ENCODE results near the gene GLT6D1.

Gene GLT6D1

DNA sequence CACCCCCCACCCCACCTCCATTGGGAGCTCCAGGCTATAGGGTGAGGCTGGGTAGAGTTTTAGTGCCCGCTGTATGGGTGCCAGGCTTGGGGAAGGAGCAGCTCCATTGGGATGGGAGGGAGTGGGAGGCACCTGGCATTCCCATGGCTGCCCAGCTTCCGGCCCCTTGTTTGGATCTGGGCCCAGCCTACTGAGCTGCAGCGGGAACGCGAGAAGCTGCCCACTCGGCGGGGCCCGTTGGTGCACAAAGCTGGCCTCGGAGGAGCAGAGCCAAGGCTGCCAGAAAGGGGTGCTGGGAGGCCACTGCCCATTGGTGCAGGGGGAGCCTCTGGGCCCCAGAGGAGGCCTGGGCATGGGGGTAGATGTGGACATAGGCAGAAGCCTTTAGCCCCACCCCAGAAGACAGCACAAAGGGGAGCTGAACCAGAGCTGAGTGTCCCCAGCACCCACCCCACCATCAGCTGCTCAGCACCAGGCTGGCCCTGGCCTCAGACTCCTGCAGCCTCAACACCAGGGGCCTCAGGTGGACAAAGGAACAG is 28.2 kb upstream of the GLT6D1 start:
- no peaks in the 10 kb centered on the region for H3K36me3 ChIP-seq (ENCODE audit: control insufficient read depth, insufficient read depth, low read length)
- no peaks in the 10 kb centered on the region for H3K27me3 ChIP-seq (replicated peaks; ENCODE audit: control insufficient read depth, insufficient read depth, low read length)
- no peak for DNase-seq (ENCODE audit: extremely low read depth, insufficient read length)
- H3K4me3 ChIP-seq (replicated peaks; ENCODE audit: low read depth, low read length) = no peak overlapping the region
- TF ChIP-seq, protein P1, sequence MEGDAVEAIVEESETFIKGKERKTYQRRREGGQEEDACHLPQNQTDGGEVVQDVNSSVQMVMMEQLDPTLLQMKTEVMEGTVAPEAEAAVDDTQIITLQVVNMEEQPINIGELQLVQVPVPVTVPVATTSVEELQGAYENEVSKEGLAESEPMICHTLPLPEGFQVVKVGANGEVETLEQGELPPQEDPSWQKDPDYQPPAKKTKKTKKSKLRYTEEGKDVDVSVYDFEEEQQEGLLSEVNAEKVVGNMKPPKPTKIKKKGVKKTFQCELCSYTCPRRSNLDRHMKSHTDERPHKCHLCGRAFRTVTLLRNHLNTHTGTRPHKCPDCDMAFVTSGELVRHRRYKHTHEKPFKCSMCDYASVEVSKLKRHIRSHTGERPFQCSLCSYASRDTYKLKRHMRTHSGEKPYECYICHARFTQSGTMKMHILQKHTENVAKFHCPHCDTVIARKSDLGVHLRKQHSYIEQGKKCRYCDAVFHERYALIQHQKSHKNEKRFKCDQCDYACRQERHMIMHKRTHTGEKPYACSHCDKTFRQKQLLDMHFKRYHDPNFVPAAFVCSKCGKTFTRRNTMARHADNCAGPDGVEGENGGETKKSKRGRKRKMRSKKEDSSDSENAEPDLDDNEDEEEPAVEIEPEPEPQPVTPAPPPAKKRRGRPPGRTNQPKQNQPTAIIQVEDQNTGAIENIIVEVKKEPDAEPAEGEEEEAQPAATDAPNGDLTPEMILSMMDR (IDR thresholded peaks at IDR 0.05; ENCODE audit: insufficient read depth, low read length, poor library complexity, severe bottlenecking) = no peak

DNA sequence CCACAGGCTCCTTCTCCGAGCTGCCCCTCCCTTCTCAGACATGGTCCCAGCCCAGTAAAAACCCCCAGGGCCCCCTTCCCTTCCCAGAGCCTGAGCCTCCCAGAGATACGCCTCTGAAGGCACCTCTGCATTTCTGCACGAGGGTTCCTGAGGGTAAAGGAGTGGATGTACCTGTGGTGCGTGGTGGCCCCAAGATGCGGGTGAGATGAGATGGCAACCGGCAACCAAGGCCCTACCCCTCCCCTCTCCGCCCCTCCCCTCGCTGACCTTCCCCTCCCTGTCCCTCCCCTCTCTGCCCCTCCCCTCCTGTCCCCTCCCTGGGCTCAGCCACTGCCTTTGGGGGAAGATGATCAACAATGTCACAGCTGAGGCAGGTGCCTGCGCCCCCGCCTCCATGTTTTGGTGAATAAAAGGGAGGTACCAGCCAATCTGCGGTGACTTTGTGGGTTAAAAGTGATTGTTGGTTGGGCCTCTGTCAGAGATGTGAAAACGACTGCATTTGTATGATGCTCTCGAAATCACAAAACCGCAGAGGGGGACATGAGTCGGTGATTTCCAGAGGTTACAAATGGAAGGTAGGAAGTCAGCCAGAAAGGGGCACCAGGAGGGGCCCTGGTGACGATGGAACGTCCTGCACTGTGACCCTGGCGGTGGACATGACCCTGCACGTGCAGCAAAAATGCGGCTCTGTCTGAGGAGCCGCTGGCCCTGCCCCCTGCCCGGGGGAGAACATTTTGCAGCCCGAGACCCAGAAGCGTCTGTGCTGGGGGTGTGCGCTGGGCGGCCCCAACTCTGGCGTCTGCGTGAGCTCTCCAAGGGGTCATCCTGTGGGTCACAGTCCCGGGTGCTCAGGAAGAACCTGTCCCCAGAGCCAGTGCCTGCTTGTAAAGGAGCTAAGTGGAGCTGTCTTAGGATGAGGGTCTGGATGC is 27.5 kb upstream of the GLT6D1 start:
- Histone ChIP-seq H3K36me3 (ENCODE audit: control insufficient read depth, insufficient read depth, low read length) (no peaks in the 10 kb centered on the region), H3K27me3 (replicated peaks; ENCODE audit: control insufficient read depth, insufficient read depth, low read length) (no peaks in the 10 kb centered on the region), H3K4me3 (replicated peaks; ENCODE audit: low read depth, low read length) (no peak overlapping the region)
- DNase-seq (ENCODE audit: extremely low read depth, insufficient read length) = no peak
- TF ChIP-seq, protein P1 (IDR thresholded peaks at IDR 0.05; ENCODE audit: insufficient read depth, low read length, poor library complexity, severe bottlenecking) = no peak

DNA sequence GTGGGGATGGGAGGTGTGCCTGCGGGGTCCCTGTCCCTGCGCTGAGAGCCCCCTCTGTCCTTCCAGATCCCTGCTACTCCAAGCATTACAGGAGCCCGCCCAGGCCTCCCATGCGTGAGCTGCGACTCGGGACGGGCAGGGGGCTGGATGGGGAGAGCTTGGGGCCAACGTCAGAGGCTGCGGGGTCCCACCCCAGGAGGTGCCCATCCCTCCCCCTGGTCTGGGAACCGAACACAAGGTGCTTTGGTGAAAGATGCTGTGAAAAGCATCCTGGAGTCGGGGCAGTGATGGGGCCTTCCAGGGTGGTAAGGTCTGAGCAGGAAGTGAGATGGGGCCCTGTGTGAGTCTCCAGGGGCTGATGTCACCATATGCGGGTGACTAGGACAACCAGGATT is 26.5 kb upstream of the GLT6D1 start:
- DNase-seq (ENCODE audit: extremely low read depth, insufficient read length) = no peak
- Histone ChIP-seq H3K27me3 (replicated peaks; ENCODE audit: control insufficient read depth, insufficient read depth, low read length) (no peaks in the 10 kb centered on the region), H3K36me3 (ENCODE audit: control insufficient read depth, insufficient read depth, low read length) (no peaks in the 10 kb centered on the region), H3K4me3 (replicated peaks; ENCODE audit: low read depth, low read length) (no peak overlapping the region)
- TF ChIP-seq, protein P1 (IDR thresholded peaks at IDR 0.05; ENCODE audit: insufficient read depth, low read length, poor library complexity, severe bottlenecking) = no peak

DNA sequence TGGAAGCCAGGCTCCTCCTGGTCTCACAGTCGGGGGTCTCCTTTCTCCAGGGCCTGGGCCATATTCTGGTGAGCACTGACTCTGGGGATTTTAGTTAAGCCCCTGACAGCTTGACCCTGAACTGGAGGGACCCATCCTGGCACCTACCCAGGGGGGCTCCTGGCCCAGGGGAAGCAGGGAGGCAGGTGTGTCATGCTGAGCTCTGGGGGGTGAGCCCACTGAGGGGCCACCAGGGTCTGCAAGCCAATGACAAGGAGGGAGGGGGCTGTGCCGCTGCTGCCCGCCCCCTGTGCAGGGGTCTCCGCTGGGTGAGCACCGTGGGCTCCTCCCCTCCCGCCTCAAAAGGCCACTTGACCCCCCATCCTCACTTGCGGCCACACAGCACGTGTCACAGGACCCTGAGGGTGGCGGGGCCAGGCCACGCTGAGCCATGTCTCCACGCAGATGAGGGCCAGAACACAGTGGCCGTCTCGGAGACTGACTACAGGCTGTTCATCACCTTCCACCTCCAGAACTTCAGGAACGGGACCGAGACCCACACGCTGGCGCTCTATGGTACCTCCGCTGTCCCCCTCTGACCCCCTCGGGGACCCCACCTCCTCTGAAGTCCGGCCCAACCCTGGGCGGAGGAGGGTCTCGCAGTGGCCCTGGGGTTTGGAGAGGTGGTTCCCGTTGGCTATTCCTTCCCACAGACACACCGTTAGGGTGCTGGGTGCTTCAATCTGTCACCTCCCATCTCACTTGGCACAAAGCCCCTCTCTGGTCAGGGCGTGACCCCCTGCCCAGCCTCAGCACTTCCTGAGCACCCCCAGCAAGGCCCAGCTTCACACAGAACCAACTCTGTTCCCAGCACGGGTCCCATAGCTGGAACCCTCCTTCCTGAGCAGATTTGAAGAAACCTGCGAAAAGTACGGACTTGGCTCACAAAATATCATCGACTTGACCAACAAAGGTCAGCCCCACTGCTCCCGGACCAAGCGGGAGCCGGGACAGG is 25.8 kb upstream of the GLT6D1 start:
- no peaks in the 10 kb centered on the region for H3K36me3 ChIP-seq (ENCODE audit: control insufficient read depth, insufficient read depth, low read length)
- TF ChIP-seq, protein P1 (IDR thresholded peaks at IDR 0.05; ENCODE audit: insufficient read depth, low read length, poor library complexity, severe bottlenecking) = no peak
- no peak overlapping the region for H3K4me3 ChIP-seq (replicated peaks; ENCODE audit: low read depth, low read length)
- no peak for DNase-seq (ENCODE audit: extremely low read depth, insufficient read length)
- H3K27me3 ChIP-seq (replicated peaks; ENCODE audit: control insufficient read depth, insufficient read depth, low read length) = no peaks in the 10 kb centered on the region

DNA sequence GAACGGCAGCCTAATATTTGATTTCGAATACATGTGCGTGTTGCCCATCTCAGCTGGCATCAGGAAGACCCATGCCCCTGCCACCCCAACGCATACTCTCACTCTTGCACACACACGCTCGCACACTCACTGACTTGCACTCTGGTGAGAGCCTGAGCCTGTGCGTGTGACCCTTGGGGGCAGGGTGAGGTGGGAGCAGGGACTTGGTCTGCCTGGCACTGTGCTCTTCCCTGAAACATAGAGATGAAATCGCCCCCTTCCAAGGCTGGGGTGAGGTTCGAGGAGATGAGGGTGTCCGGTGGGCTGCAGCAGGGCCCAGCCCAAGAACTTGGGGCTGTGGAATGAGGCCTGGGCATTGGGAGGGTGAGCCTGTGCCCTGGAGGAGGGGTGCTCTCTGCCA is 24.9 kb upstream of the GLT6D1 start:
- Histone ChIP-seq H3K4me3 (replicated peaks; ENCODE audit: low read depth, low read length) (no peak overlapping the region), H3K27me3 (replicated peaks; ENCODE audit: control insufficient read depth, insufficient read depth, low read length) (no peaks in the 10 kb centered on the region), H3K36me3 (ENCODE audit: control insufficient read depth, insufficient read depth, low read length) (no peaks in the 10 kb centered on the region)
- no peak for DNase-seq (ENCODE audit: extremely low read depth, insufficient read length)
- TF ChIP-seq, protein P1 (IDR thresholded peaks at IDR 0.05; ENCODE audit: insufficient read depth, low read length, poor library complexity, severe bottlenecking) = no peak

Measured in GM06990 (cell line).